HG02642 (cell line): ENCODE data around the gene ZC3H6.

Source experiments
- ATAC-seq: cut with Tn5 transposase; IDR thresholded peaks from one replicate; pipeline ENCODE4 v1.9.1; 2021; ENCODE audit warnings: mild to moderate bottlenecking; ENCODE audit not compliant: unreplicated experiment, poor library complexity

ZC3H6 gene

GRCh38 chr2:112275311-112275886 lies at the start of gene ZC3H6:
ZC3H6 (plus strand) TSS chr2:112275597; CDS start chr2:112275995, 398 bp downstream.
- peak; percentile 96 for ATAC-seq

- no peak for ATAC-seq
Observed at GRCh38 chr2:112229348-112229747, 46.0 kb upstream of the ZC3H6 start.

- no peak for ATAC-seq
Observed at GRCh38 chr2:112230371-112230770, 45.0 kb upstream of the ZC3H6 start.

- no peak for ATAC-seq
Observed at GRCh38 chr2:112239862-112240261, 35.5 kb upstream of the ZC3H6 start.

- ATAC-seq, result no peak
Observed at GRCh38 chr2:112242384-112242783, 33.0 kb upstream of the ZC3H6 start.

- no peak for ATAC-seq
Observed at GRCh38 chr2:112243233-112243632, 32.2 kb upstream of the ZC3H6 start.

GRCh38 chr2:112244854-112245253 lies 30.5 kb upstream of the ZC3H6 start:
- ATAC-seq, result no peak

- no peak for ATAC-seq
Observed at GRCh38 chr2:112251271-112251670, 24.1 kb upstream of the ZC3H6 start.

GRCh38 chr2:112253261-112253815 lies 22.1 kb upstream of the ZC3H6 start:
- no peak for ATAC-seq

- ATAC-seq, result peak; percentile 94
Observed at GRCh38 chr2:112254466-112255240, 20.7 kb upstream of the ZC3H6 start, which contains the start of gene ZC3H8. ZC3H8 (minus strand) TSS chr2:112255042; CDS start chr2:112254981, 61 bp downstream.

- ATAC-seq, result no peak
Observed at GRCh38 chr2:112255875-112256274, 19.5 kb upstream of the ZC3H6 start.

- ATAC-seq, result no peak
Observed at GRCh38 chr2:112256654-112257053, 18.7 kb upstream of the ZC3H6 start.

- no peak for ATAC-seq
Observed at GRCh38 chr2:112257575-112257974, 17.8 kb upstream of the ZC3H6 start.

- peak; percentile 41 for ATAC-seq
Observed at GRCh38 chr2:112259509-112260294, 15.7 kb upstream of the ZC3H6 start.

- ATAC-seq, result no peak
Observed at GRCh38 chr2:112260295-112260625, 15.1 kb upstream of the ZC3H6 start.

- ATAC-seq, result no peak
Observed at GRCh38 chr2:112262876-112263275, 12.5 kb upstream of the ZC3H6 start.

GRCh38 chr2:112268547-112268946 lies 6.8 kb upstream of the ZC3H6 start:
- ATAC-seq, result no peak

- ATAC-seq, result no peak
Observed at GRCh38 chr2:112272669-112273068, 2.7 kb upstream of the ZC3H6 start.

- no peak for ATAC-seq
Observed at GRCh38 chr2:112273349-112273748, 2.0 kb upstream of the ZC3H6 start.

- ATAC-seq, result peak; percentile 62
Observed at GRCh38 chr2:112275887-112276773, 733 bp downstream of the ZC3H6 start.
